D341Med (cell line): ENCODE measurements around the gene POTEF.
"Not testable (repeated sequence)": the region's sequence is repeated elsewhere in the genome, so short reads cannot be mapped to it uniquely, and the experiment has no call there.

Experiments used
- DNase-seq: peaks from one replicate; pipeline ENCODE4 v3.0.0; 2012; ENCODE audit warnings: low spot score

POTEF gene

GRCh38 chr2:130128464-130128863, 558 bp downstream of the POTEF start:
- DNase-seq = not testable (repeated sequence)

- not testable (repeated sequence) for DNase-seq
Observed at GRCh38 chr2:130127726-130128125, 1.3 kb downstream of the POTEF start.

GRCh38 chr2:130120924-130121323, 8.1 kb downstream of the POTEF start:
- not testable (repeated sequence) for DNase-seq

DNA sequence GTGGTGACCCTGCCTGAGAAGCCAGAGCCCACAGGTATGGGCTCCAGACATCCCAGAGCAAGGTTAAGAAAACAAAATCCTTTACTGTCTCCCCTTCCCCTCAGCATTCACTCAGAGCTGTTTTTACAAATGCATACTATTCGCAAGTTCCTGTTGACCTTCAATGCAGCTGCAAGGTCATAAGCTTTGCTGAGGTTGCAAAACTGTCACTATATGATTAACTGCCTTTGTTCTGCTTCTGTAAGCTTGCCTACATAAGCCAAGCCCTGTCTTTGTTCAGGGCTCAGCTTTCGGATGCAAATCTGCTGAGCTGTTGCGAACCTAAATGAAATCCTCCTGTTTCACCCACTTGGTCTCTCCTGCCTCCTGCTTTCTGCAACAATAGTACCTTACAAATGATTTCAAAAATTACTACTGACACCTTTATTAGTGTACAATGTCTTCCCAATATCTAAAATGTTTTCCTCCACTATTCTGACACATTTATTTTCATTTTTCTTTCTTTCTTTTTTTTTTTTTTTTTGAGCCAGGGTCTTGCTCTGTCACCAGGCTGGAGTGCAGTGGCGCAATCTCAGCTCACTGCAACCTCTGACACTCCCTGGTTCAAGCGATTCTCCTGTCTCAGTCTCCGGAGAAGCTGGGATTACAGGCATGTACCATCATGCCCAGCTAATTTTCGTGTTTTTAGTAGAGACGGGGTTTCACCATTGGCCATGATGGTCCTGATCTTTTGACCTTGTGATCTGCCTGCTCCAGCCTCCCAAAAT, 26.2 kb downstream of the POTEF start:
- not testable (repeated sequence) for DNase-seq

- not testable (repeated sequence) for DNase-seq
Observed at GRCh38 chr2:130062645-130063044, 66.4 kb downstream of the POTEF start.

DNA sequence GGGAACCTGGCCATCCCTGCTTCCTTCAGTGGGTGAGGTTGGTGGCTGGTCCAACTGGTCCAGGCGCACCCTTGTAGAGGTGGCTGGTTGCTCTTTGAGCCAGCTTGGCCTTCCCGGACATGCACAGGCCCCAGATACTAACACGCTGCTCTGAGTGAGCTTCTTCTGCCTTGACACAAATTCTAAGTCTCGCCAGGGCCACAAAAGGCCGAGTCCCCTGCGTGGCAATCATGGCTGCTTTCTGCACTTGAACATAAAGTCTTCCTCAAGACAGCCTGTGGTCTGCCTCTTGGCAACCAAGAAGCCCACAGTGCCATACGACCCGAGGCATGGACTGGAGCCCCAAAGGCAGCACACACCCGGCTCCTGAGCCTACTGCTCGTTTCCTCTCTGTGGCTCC, 69.0 kb downstream of the POTEF start:
- not testable (repeated sequence) for DNase-seq

- DNase-seq = not testable (repeated sequence)
Observed at GRCh38 chr2:130056336-130056735, 72.7 kb downstream of the POTEF start.

GRCh38 chr2:130053217-130053911, 75.7 kb downstream of the POTEF start:
- DNase-seq = not testable (repeated sequence)

DNA sequence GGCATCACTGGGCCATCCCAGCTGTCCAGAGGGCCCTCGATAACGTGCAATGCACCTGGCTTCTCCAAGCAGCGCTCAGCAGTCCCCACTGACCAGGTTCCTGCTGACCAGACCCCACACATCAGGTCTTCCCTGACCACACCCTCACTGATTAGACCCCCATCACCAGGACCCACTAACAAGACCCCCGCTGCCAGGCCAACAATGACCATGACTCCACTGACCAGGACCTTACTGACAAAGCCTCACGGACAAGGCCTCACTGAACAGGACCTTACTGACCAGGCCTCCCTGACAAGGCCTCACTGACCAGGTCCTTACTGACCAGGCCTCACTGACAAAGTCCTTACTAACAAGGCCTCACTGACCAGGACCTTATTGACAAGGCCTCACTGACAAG, 76.6 kb downstream of the POTEF start:
- not testable (repeated sequence) for DNase-seq

DNA sequence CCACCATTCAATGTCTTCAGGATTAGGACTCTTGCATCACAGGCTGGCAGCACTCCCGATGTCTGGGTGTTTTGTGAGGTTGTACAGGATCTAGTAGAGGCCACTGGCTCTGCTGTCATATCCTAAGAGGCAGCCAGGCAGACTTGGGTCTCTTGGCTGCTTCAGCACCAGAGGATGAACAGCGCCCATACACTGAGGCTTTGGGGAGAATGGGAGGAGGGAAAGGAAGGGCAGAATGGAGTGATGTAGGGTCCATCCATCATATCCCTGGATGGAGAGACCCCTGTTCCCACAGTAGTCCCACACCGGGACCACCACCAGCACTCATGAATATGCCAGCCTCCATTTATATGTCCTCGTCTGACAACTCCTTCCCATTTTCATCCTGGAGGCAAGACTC, 80.6 kb downstream of the POTEF start:
- DNase-seq = not testable (repeated sequence)

DNA sequence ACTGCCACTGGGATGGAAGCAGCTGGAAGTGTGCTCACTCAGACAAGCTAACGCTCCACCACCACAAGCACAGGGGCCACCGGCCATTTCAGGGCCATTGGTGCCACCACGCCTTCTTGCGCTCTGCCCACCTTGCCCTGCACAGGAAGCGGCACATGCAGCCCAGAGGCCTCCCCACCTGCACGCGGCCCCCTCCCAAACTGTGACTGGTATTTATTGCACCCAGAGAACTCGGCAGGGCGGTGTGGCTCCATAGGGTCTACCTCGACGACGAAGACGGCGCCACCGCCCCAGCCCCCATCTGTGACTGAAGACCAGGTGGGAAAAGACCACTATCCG, 90.8 kb downstream of the POTEF start:
- DNase-seq = not testable (repeated sequence)

DNA sequence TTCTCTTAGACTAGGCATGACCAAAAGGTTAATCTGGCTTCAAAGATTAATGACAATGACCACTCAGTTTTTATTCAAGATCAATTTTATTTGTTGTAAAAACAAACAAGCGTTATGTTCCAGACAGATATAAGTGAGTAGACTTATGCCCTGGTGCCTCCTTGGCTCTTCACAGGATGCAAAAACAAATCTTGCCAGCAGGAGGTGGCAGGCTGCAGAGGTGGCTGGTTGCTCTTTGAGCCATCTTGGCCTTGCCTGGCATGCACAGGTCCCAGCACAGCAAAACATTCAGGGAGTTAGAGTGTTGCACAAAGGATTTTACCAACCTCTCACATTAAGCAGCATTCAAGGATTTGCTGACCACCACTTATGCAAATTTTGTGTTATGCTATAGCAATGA, 103.1 kb downstream of the POTEF start:
- DNase-seq = not testable (repeated sequence)
